HCT116 (cell line): Measurements from ENCODE around the gene CTNND2. TPM values are rescaled to one million over a fixed set of nuclear protein-coding genes. Genes with fewer than 3 reads are reported as not detected.

Source experiments
- ATAC-seq: fragments of 200-7000 bp; cut with Tn5 transposase; 2 replicates; pipeline ENCODE4 v1.9.1; 2020; ENCODE audit warnings: mild to moderate bottlenecking, moderate library complexity
- BruUV-seq: library from RNA; stranded (reverse); fragments of 400-500 nt; replicated peaks from 2 replicates; lab custom pipeline; 2021; lab: Mats Ljungman, UMichigan
- CTCF ChIA-PET: fragments of 300-600 bp; sonication (Branson Sonifier 250); formaldehyde crosslinking; loops from one replicate; lab custom pipeline; 2021; ENCODE audit warnings: antibody characterized with exemption; lab: Charles Lee
- POLR2A ChIA-PET: fragments of 300-600, 350-600 bp; sonication (Branson Sonifier 250); formaldehyde crosslinking; loops from one replicate; lab custom pipeline; 2021; ENCODE audit warnings: antibody characterized with exemption; lab: Charles Lee
- RAD21 ChIA-PET, 2 experiments: fragments of 300-600 bp; sonication (Branson Sonifier 250); formaldehyde crosslinking; loops; one replicate each; lab custom pipeline; 2023; ENCODE audit warnings: low total read pairs in 2 of 2; ENCODE audit not compliant: uncharacterized antibody in 2 of 2, unreplicated experiment in 2 of 2, low non-redundant PET in 1 of 2; lab: Charles Lee
- DNase-seq: peaks from one replicate; pipeline ENCODE4 v3.0.0-alpha.2; 2010; ENCODE audit warnings: low read depth, low spot score
- H2AFZ ChIP-seq: fragments of 200-600 bp; shearing (Covaris generic), sonication (generic); 2 replicates; pipeline ENCODE4 v1.6.1; 2017; ENCODE audit warnings: low read depth, mixed run types, mixed read lengths, antibody characterized with exemption, low read length; ENCODE audit not compliant: poor library complexity, severe bottlenecking
- H3K27ac ChIP-seq: 2 replicates; pipeline ENCODE4 v1.5.1; 2012; ENCODE audit warnings: low read depth, low read length
- H3K27me3 ChIP-seq: fragments of 200-600 bp; sonication (generic); 2 replicates; pipeline ENCODE4 v1.6.1; 2016; ENCODE audit warnings: mixed run types, low read length, mixed read lengths; ENCODE audit not compliant: insufficient read depth
- H3K36me3 ChIP-seq, 2 experiments: fragments of 200-500 bp in 1 of 2; fragments of 200-600 bp in 1 of 2; sonication (Bioruptor generic) in 1 of 2; sonication (generic) in 1 of 2; 2 replicates each; pipeline versions ENCODE4 v1.5.1 to v1.6.1; 2014 to 2016; ENCODE audit warnings: low read length in 2 of 2, inconsistent platforms in 1 of 2, mixed read lengths in 1 of 2, mixed run types in 1 of 2; ENCODE audit not compliant: insufficient read depth in 2 of 2, control insufficient read depth in 1 of 2
- H3K4me1 ChIP-seq, 2 experiments: fragments of 200-600 bp in 1 of 2; sonication (generic) in 1 of 2; 2 replicates each; pipeline versions ENCODE4 v1.5.1 to v1.6.1; 2012 to 2017; ENCODE audit warnings: low read length in 2 of 2, inconsistent platforms in 1 of 2, mild to moderate bottlenecking in 1 of 2, mixed read lengths in 1 of 2, mixed run types in 1 of 2, moderate library complexity in 1 of 2; ENCODE audit not compliant: insufficient read depth in 2 of 2, control insufficient read depth in 1 of 2
- H3K4me2 ChIP-seq: fragments of 200-600 bp; sonication (generic); 2 replicates; pipeline ENCODE4 v1.6.1; 2017; ENCODE audit warnings: mixed run types, low read length, mixed read lengths
- H3K4me3 ChIP-seq, 2 experiments: fragments of 200-600 bp in 1 of 2; sonication (generic) in 1 of 2; replicated peaks in 1 of 2; 2 replicates each; pipeline ENCODE4 v1.5.1; 2011 to 2016; ENCODE audit warnings: low read length in 2 of 2, control low read depth in 1 of 2, low read depth in 1 of 2, mild to moderate bottlenecking in 1 of 2, mixed read lengths in 1 of 2, mixed run types in 1 of 2
- H3K79me2 ChIP-seq: fragments of 200-600 bp; sonication (generic); 2 replicates; pipeline ENCODE4 v1.6.1; 2017; ENCODE audit warnings: mild to moderate bottlenecking, mixed run types, low read length, moderate library complexity, mixed read lengths; ENCODE audit not compliant: insufficient read depth
- H3K9ac ChIP-seq: fragments of 200-600 bp; sonication (generic); 2 replicates; pipeline ENCODE4 v1.6.1; 2016; ENCODE audit warnings: low read length, mixed read lengths
- H3K9me2 ChIP-seq: fragments of 200-600 bp; sonication (generic), shearing (Covaris generic); 2 replicates; pipeline ENCODE4 v1.6.1; 2017; ENCODE audit warnings: mixed run types, mild to moderate bottlenecking, moderate library complexity; ENCODE audit not compliant: insufficient read depth
- H3K9me3 ChIP-seq, 2 experiments: fragments of 200-500 bp in 1 of 2; fragments of 200-600 bp in 1 of 2; sonication (Bioruptor generic) in 1 of 2; sonication (generic) in 1 of 2; 2 replicates each; pipeline ENCODE4 v1.6.1; 2014 to 2017; ENCODE audit warnings: low read length in 2 of 2, mixed read lengths in 2 of 2, inconsistent platforms in 1 of 2, low read depth in 1 of 2, mild to moderate bottlenecking in 1 of 2, mixed run types in 1 of 2, moderate library complexity in 1 of 2; ENCODE audit not compliant: control insufficient read depth in 1 of 2, insufficient read depth in 1 of 2
- H4K20me1 ChIP-seq: fragments of 200-600 bp; sonication (generic), shearing (Covaris generic); 2 replicates; pipeline ENCODE4 v1.6.1; 2017; ENCODE audit warnings: mixed run types, mild to moderate bottlenecking, moderate library complexity; ENCODE audit not compliant: insufficient read depth
- CBX3 ChIP-seq: IDR thresholded peaks from 2 replicates; pipeline ENCODE4 v1.6.1; 2012; ENCODE audit warnings: low read depth
- EZH2phosphoT487 ChIP-seq: fragments of 200-600 bp; IDR thresholded peaks from 2 replicates; pipeline ENCODE4 v1.6.1; 2018; ENCODE audit warnings: antibody characterized with exemption, borderline replicate concordance
- FOSL1 ChIP-seq: IDR thresholded peaks from 2 replicates; pipeline ENCODE4 v1.6.1; 2012; ENCODE audit warnings: low read depth
- JUND ChIP-seq: IDR thresholded peaks from 2 replicates; pipeline ENCODE4 v1.6.1; 2012
- POLR2A ChIP-seq: IDR thresholded peaks from 2 replicates; pipeline ENCODE4 v1.7.0; 2011; ENCODE audit warnings: borderline replicate concordance; ENCODE audit not compliant: insufficient read depth, insufficient read length; ENCODE audit errors: extremely low read depth
- POLR2AphosphoS5 ChIP-seq: IDR thresholded peaks from 2 replicates; pipeline ENCODE4 v1.6.1; 2011; ENCODE audit warnings: mild to moderate bottlenecking, low read depth, low read length, moderate library complexity
- RAD21 ChIP-seq: IDR thresholded peaks from 2 replicates; pipeline ENCODE4 v1.6.1; 2012; ENCODE audit warnings: low read depth, mild to moderate bottlenecking
- SP1 ChIP-seq: IDR thresholded peaks from 2 replicates; pipeline ENCODE4 v1.6.1; 2012; ENCODE audit warnings: low read depth
- TCF7L2 ChIP-seq: IDR thresholded peaks from 2 replicates; pipeline ENCODE4 v1.7.0; 2011; ENCODE audit warnings: borderline replicate concordance, inconsistent platforms; ENCODE audit not compliant: insufficient read depth, insufficient read length; ENCODE audit errors: extremely low read depth
- intact Hi-C: fragments of 100-400 bp; cut with micrococcal nuclease; formaldehyde crosslinking; loops from 2 replicates; pipeline ENCODE4 v1.10.0; 2022
- total RNA-seq: library from RNA; stranded (reverse); gene quantifications from one replicate; pipeline ENCODE4 v1.2.1, GENCODE V29; 2021; ENCODE audit not compliant: unreplicated experiment
- TF ChIP-seq, protein P1 (sequence below): IDR thresholded peaks from 2 replicates; pipeline ENCODE4 v1.6.1; 2012
- TF ChIP-seq, protein P2 (sequence below), 3 experiments: fragments of 200-600 bp in 1 of 3; sonication (generic) in 1 of 3; IDR thresholded peaks in 2 of 3; conservative IDR thresholded peaks in 1 of 3; 2 replicates each; pipeline ENCODE4 v1.5.1; 2012 to 2017; ENCODE audit warnings: low read depth in 2 of 3, low read length in 2 of 3, antibody characterized with exemption in 1 of 3, borderline replicate concordance in 1 of 3, control low read depth in 1 of 3, mild to moderate bottlenecking in 1 of 3, mixed read lengths in 1 of 3, mixed run types in 1 of 3, moderate library complexity in 1 of 3; ENCODE audit not compliant: insufficient read depth in 1 of 3
- TF ChIP-seq, protein P3 (sequence below): IDR thresholded peaks from 2 replicates; pipeline ENCODE4 v1.6.1; 2011; ENCODE audit warnings: mild to moderate bottlenecking, low read length, moderate library complexity; ENCODE audit not compliant: insufficient replicate concordance; ENCODE audit errors: extremely low read depth

CTNND2 gene
- total RNA-seq, 1 experiment from 2014 or later, result not detected

DNA sequence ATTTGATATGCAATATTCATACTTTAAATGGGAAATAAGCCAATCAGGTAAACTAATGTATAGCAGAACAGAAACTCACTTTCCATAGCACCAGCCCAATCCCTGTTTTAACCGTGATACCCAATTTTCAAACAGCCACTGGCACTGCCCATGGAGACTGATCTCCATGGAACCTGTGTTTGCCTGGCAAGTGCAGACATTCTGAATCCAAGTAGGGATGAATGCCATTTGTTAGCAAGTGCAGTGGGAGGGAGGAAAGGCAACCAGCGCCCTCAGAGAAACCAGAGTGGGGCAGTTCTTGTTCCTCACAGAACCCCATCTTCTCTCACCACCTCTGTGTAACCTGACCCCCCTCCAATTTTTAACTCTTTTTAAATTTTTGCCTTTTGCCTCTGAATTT is 229.1 kb downstream of the CTNND2 start:
- DNase-seq (no peak), ATAC-seq (no peak)
- Histone ChIP-seq H3K9me3 (peaks cover 4 to 17% of the 10 kb centered on the region in 2 experiments; a peak in 1 of 4 replicates), H3K4me3 (no peak overlapping the region), H2AFZ (no peak overlapping the region), H3K9ac (no peak overlapping the region), H3K27ac (no peak overlapping the region), H4K20me1 (no peaks in the 10 kb centered on the region), H3K36me3 (no peaks in the 10 kb centered on the region), H3K4me2 (no peak overlapping the region), H3K79me2 (no peaks in the 10 kb centered on the region), H3K4me1 (no peaks in the 10 kb centered on the region), H3K27me3 (no peaks in the 10 kb centered on the region), H3K9me2 (no peaks in the 10 kb centered on the region)
- ChIA-PET RAD21 (no interaction called here), CTCF (no interaction called here), POLR2A (no interaction called here)
- intact Hi-C loops, result no loop called here
- BruUV-seq, result no TSS peak
- TF ChIP-seq EZH2phosphoT487 (no peak), CBX3 (no peak), FOSL1 (no peak), JUND (no peak), TCF7L2 (no peak), SP1 (no peak), POLR2AphosphoS5 (no peak), RAD21 (no peak), POLR2A (no peak)
- TF ChIP-seq, protein P1, sequence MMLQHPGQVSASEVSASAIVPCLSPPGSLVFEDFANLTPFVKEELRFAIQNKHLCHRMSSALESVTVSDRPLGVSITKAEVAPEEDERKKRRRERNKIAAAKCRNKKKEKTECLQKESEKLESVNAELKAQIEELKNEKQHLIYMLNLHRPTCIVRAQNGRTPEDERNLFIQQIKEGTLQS, result no peak
- TF ChIP-seq, protein P2, sequence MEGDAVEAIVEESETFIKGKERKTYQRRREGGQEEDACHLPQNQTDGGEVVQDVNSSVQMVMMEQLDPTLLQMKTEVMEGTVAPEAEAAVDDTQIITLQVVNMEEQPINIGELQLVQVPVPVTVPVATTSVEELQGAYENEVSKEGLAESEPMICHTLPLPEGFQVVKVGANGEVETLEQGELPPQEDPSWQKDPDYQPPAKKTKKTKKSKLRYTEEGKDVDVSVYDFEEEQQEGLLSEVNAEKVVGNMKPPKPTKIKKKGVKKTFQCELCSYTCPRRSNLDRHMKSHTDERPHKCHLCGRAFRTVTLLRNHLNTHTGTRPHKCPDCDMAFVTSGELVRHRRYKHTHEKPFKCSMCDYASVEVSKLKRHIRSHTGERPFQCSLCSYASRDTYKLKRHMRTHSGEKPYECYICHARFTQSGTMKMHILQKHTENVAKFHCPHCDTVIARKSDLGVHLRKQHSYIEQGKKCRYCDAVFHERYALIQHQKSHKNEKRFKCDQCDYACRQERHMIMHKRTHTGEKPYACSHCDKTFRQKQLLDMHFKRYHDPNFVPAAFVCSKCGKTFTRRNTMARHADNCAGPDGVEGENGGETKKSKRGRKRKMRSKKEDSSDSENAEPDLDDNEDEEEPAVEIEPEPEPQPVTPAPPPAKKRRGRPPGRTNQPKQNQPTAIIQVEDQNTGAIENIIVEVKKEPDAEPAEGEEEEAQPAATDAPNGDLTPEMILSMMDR (IDR thresholded peaks at IDR 0.05 in 2 of 3, conservative IDR thresholded peaks at IDR 0.05 in 1 of 3; ENCODE audit: borderline replicate concordance in 1 of 3, insufficient read depth in 1 of 3, low read depth in 2 of 3, low read length in 2 of 3), result no peak
- TF ChIP-seq, protein P3, sequence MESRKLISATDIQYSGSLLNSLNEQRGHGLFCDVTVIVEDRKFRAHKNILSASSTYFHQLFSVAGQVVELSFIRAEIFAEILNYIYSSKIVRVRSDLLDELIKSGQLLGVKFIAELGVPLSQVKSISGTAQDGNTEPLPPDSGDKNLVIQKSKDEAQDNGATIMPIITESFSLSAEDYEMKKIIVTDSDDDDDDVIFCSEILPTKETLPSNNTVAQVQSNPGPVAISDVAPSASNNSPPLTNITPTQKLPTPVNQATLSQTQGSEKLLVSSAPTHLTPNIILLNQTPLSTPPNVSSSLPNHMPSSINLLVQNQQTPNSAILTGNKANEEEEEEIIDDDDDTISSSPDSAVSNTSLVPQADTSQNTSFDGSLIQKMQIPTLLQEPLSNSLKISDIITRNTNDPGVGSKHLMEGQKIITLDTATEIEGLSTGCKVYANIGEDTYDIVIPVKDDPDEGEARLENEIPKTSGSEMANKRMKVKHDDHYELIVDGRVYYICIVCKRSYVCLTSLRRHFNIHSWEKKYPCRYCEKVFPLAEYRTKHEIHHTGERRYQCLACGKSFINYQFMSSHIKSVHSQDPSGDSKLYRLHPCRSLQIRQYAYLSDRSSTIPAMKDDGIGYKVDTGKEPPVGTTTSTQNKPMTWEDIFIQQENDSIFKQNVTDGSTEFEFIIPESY, result no peak
